CD1c-positive myeloid dendritic cell (primary cell): ENCODE measurements around the gene NDE1.
A peak's percentile ranks its signal among the peaks of the same experiment; 100 is the strongest.
"Not testable (repeated sequence)": the region's sequence is repeated elsewhere in the genome, so short reads cannot be mapped to it uniquely, and the experiment has no call there.

Source experiments
- DNase-seq: peaks from one replicate; pipeline ENCODE4 v3.0.0-alpha.2; 2016; ENCODE audit errors: extremely low spot score

NDE1 gene

GRCh38 chr16:15620611-15621195 lies 29.3 kb upstream of the NDE1 start:
- no peak for DNase-seq

GRCh38 chr16:15621456-15621855 lies 28.6 kb upstream of the NDE1 start:
- DNase-seq: no peak

GRCh38 chr16:15621889-15622288 lies 28.2 kb upstream of the NDE1 start:
- no peak for DNase-seq

GRCh38 chr16:15631730-15632409 lies 18.2 kb upstream of the NDE1 start:
- no peak for DNase-seq

- no peak for DNase-seq
Observed at GRCh38 chr16:15635926-15636325, 14.1 kb upstream of the NDE1 start.

GRCh38 chr16:15636392-15636873 lies 13.6 kb upstream of the NDE1 start:
- DNase-seq: peak; percentile 25

- no peak for DNase-seq
Observed at GRCh38 chr16:15639061-15639568, 10.9 kb upstream of the NDE1 start.

GRCh38 chr16:15640966-15641365 lies 9.1 kb upstream of the NDE1 start:
- DNase-seq: no peak

GRCh38 chr16:15641753-15642556 lies 8.1 kb upstream of the NDE1 start:
- DNase-seq: no peak

- DNase-seq: peak; percentile 77
Observed at GRCh38 chr16:15642557-15643047, 7.4 kb upstream of the NDE1 start.

GRCh38 chr16:15643048-15643945 lies 6.7 kb upstream of the NDE1 start, which contains the start of gene MARF1:
Gene MARF1, minus strand, starts transcription at chr16:15643154. Its CDS starts 3,921 bp downstream, at chr16:15639233.
- peak; percentile 99 for DNase-seq

- DNase-seq: peak; percentile 1
Observed at GRCh38 chr16:15643946-15644250, 6.1 kb upstream of the NDE1 start.

GRCh38 chr16:15644267-15644961 lies 5.6 kb upstream of the NDE1 start:
- no peak for DNase-seq

GRCh38 chr16:15644962-15645465 lies 5.0 kb upstream of the NDE1 start:
- DNase-seq: peak; percentile 3

- not testable (repeated sequence) for DNase-seq
Observed at GRCh38 chr16:15646557-15647293, 3.3 kb upstream of the NDE1 start.

GRCh38 chr16:15647294-15648014 lies 2.6 kb upstream of the NDE1 start:
- DNase-seq: no peak

GRCh38 chr16:15648135-15648730 lies 1.8 kb upstream of the NDE1 start:
- no peak for DNase-seq

- not testable (repeated sequence) for DNase-seq
Observed at GRCh38 chr16:15649311-15649710, 734 bp upstream of the NDE1 start.

- no peak for DNase-seq
Observed at GRCh38 chr16:15649727-15650018, 372 bp upstream of the NDE1 start.
